Nephron (organoid): Measurements from ENCODE around the gene ARHGAP26.

ENCODE experiments used
- H3K27ac Mint-ChIP-seq, 3 experiments: 2 replicates each; pipeline ENCODE4 v1.8.0; 2020; ENCODE audit warnings: mixed read lengths in 3 of 3, mild to moderate bottlenecking in 2 of 3, moderate library complexity in 1 of 3
- H3K27me3 Mint-ChIP-seq: 2 replicates; pipeline ENCODE4 v1.8.0; 2021; ENCODE audit warnings: low read depth, mild to moderate bottlenecking, moderate library complexity, mixed read lengths
- H3K36me3 Mint-ChIP-seq: 2 replicates; pipeline ENCODE4 v1.8.0; 2020; ENCODE audit warnings: low read depth, mixed read lengths
- H3K4me1 Mint-ChIP-seq: 2 replicates; pipeline ENCODE4 v1.8.0; 2020; ENCODE audit warnings: mixed read lengths
- H3K4me3 Mint-ChIP-seq, 3 experiments: 2 replicates each; pipeline ENCODE4 v1.8.0; 2020; ENCODE audit warnings: mild to moderate bottlenecking in 3 of 3, mixed read lengths in 3 of 3, moderate library complexity in 2 of 3
- H3K9me3 Mint-ChIP-seq: 2 replicates; pipeline ENCODE4 v1.8.0; 2020; ENCODE audit warnings: mixed read lengths
- TF ChIP-seq, protein P1 (sequence below), 3 experiments: fragments of 200-600 bp; sonication (generic); IDR thresholded peaks; one replicate each; pipeline ENCODE4 v1.5.0; 2021; ENCODE audit warnings: antibody characterized with exemption in 3 of 3; ENCODE audit not compliant: unreplicated experiment in 3 of 3

The ARHGAP26 gene

GRCh38 chr5:142819292-142819691, 49.1 kb downstream of the ARHGAP26 start:
- no peaks in the 10 kb centered on the region for H3K9me3 Mint-ChIP-seq
- peaks cover 40% of the 10 kb centered on the region for H3K4me1 Mint-ChIP-seq
- no peak overlapping the region for H3K4me3 Mint-ChIP-seq
- no peaks in the 10 kb centered on the region for H3K27me3 Mint-ChIP-seq
- TF ChIP-seq, protein P1, sequence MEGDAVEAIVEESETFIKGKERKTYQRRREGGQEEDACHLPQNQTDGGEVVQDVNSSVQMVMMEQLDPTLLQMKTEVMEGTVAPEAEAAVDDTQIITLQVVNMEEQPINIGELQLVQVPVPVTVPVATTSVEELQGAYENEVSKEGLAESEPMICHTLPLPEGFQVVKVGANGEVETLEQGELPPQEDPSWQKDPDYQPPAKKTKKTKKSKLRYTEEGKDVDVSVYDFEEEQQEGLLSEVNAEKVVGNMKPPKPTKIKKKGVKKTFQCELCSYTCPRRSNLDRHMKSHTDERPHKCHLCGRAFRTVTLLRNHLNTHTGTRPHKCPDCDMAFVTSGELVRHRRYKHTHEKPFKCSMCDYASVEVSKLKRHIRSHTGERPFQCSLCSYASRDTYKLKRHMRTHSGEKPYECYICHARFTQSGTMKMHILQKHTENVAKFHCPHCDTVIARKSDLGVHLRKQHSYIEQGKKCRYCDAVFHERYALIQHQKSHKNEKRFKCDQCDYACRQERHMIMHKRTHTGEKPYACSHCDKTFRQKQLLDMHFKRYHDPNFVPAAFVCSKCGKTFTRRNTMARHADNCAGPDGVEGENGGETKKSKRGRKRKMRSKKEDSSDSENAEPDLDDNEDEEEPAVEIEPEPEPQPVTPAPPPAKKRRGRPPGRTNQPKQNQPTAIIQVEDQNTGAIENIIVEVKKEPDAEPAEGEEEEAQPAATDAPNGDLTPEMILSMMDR (IDR thresholded peaks at IDR 0.05; ENCODE audit: unreplicated experiment in 3 of 3): no peak
- peak overlapping the region in 2 of 3 experiments; percentile 23 to 59 for H3K27ac Mint-ChIP-seq
- no peaks in the 10 kb centered on the region for H3K36me3 Mint-ChIP-seq

GRCh38 chr5:142819825-142820224, 49.6 kb downstream of the ARHGAP26 start:
- Mint-ChIP-seq H3K9me3 (no peaks in the 10 kb centered on the region), H3K36me3 (no peaks in the 10 kb centered on the region), H3K4me3 (no peak overlapping the region), H3K4me1 (peaks cover 42% of the 10 kb centered on the region), H3K27ac (peak overlapping the region in 2 of 3 experiments; percentile 59 to 70), H3K27me3 (no peaks in the 10 kb centered on the region)
- TF ChIP-seq, protein P1 (IDR thresholded peaks at IDR 0.05; ENCODE audit: unreplicated experiment in 3 of 3): no peak

- no peaks in the 10 kb centered on the region for H3K36me3 Mint-ChIP-seq
- peaks cover 46% of the 10 kb centered on the region for H3K4me1 Mint-ChIP-seq
- TF ChIP-seq, protein P1 (IDR thresholded peaks at IDR 0.05; ENCODE audit: unreplicated experiment in 3 of 3): no peak
- H3K4me3 Mint-ChIP-seq: no peak overlapping the region
- H3K9me3 Mint-ChIP-seq: no peaks in the 10 kb centered on the region
- H3K27me3 Mint-ChIP-seq: no peaks in the 10 kb centered on the region
- H3K27ac Mint-ChIP-seq: peak overlapping the region in 1 of 3 experiments; percentile 9
These were observed 50.3 kb downstream of the ARHGAP26 start for GRCh38 chr5:142820447-142820846.

GRCh38 chr5:142821034-142821732, 51.0 kb downstream of the ARHGAP26 start:
- Mint-ChIP-seq H3K36me3 (no peaks in the 10 kb centered on the region), H3K9me3 (no peaks in the 10 kb centered on the region), H3K27me3 (no peaks in the 10 kb centered on the region), H3K4me3 (no peak overlapping the region), H3K4me1 (peaks cover 52% of the 10 kb centered on the region), H3K27ac (peak overlapping the region in 1 of 3 experiments; percentile 9)
- TF ChIP-seq, protein P1 (IDR thresholded peaks at IDR 0.05; ENCODE audit: unreplicated experiment in 3 of 3): no peak

DNA sequence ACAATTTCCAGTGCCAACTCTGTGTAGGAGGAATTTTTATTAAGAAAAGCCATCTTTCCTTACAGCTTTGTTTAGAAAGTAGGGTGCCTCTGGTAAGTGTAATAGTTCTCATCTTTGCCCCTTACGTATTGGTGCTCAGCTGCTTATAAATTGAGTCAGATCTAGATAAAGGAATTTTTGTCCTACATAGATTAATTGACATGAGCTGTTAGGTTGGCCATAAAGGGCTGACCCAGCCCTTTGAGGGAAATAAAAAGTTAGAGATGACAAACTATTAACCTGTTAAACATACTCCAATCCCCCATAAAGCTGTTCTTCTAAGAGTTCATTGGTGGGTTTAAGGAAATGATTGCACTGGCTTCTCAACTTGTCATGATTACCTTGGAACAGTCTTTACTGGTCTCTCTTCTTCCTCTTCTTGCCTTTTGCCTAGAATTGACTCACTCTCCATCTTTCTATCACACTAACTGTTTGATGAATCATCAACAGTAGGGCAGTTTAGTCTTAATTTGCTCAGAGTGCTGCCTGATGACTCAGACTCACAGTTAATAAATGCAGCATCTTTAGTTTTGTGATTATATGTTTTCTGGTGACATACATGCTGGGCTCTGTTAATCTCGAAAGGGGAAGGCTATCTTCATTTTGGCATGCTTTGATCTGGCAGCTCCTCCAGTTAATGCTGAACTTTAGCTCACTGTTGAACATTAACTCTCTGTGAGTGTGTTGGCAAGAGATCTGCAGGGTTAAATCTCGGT, 51.7 kb downstream of the ARHGAP26 start:
- TF ChIP-seq, protein P1 (IDR thresholded peaks at IDR 0.05; ENCODE audit: unreplicated experiment in 3 of 3): no peak
- Mint-ChIP-seq H3K27ac (peak overlapping the region; percentile 28 to 50 (median 48)), H3K36me3 (no peaks in the 10 kb centered on the region), H3K27me3 (no peaks in the 10 kb centered on the region), H3K9me3 (no peaks in the 10 kb centered on the region), H3K4me1 (peaks cover 46% of the 10 kb centered on the region), H3K4me3 (no peak overlapping the region)
